GM12878 (cell line): ENCODE data around the gene SLC11A1. TPM values are rescaled to one million over a fixed set of nuclear protein-coding genes. Genes with fewer than 3 reads are reported as not detected.

Experiments used
- CREM ChIP-seq: IDR thresholded peaks from 2 replicates; pipeline ENCODE4 v1.6.1; 2014; ENCODE audit warnings: antibody characterized with exemption, low read depth
- EGR1 ChIP-seq, 2 experiments: IDR thresholded peaks; 1 replicate in 1 of 2; 2 replicates in 1 of 2; pipeline ENCODE4 v1.6.1; 2011 to 2012; ENCODE audit warnings: low read depth in 2 of 2, low read length in 2 of 2, borderline replicate concordance in 1 of 2, mild to moderate bottlenecking in 1 of 2, moderate library complexity in 1 of 2
- EZH2 ChIP-seq: IDR thresholded peaks from 2 replicates; pipeline ENCODE4 v1.6.1; 2012; ENCODE audit warnings: low read depth, mild to moderate bottlenecking, control low read depth, inconsistent platforms, low read length, borderline replicate concordance; ENCODE audit not compliant: control insufficient read depth
- FOS ChIP-seq: IDR thresholded peaks from 3 replicates; pipeline ENCODE4 v1.6.1; 2011; ENCODE audit warnings: borderline replicate concordance; ENCODE audit not compliant: insufficient read length; ENCODE audit errors: extremely low read depth
- IRF3 ChIP-seq: fragments of 450-650 bp; IDR thresholded peaks from 2 replicates; pipeline ENCODE4 v1.6.1; 2014; ENCODE audit warnings: mild to moderate bottlenecking
- KLF5 ChIP-seq: fragments of 450-650 bp; IDR thresholded peaks from 2 replicates; pipeline ENCODE4 v1.6.1; 2014; ENCODE audit warnings: mild to moderate bottlenecking; ENCODE audit not compliant: partially characterized antibody
- MEF2B ChIP-seq: fragments of 450-650 bp; IDR thresholded peaks from 2 replicates; pipeline ENCODE4 v1.6.1; 2018; ENCODE audit warnings: mild to moderate bottlenecking, moderate library complexity; ENCODE audit not compliant: partially characterized antibody, poor library complexity, severe bottlenecking
- MYC ChIP-seq: IDR thresholded peaks from 2 replicates; pipeline ENCODE4 v1.6.1; 2011; ENCODE audit warnings: mild to moderate bottlenecking, low read length, moderate library complexity, inconsistent platforms; ENCODE audit not compliant: insufficient read depth, insufficient replicate concordance, insufficient read length, severe bottlenecking
- NFIC ChIP-seq: IDR thresholded peaks from 2 replicates; pipeline ENCODE4 v1.6.1; 2012; ENCODE audit warnings: low read depth, mild to moderate bottlenecking, inconsistent platforms, low read length, moderate library complexity
- PKNOX1 ChIP-seq: fragments of 450-650 bp; IDR thresholded peaks from 2 replicates; pipeline ENCODE4 v1.6.1; 2016; ENCODE audit warnings: mild to moderate bottlenecking
- RELA ChIP-seq: fragments of 450-650 bp; IDR thresholded peaks from 2 replicates; pipeline ENCODE4 v1.8.0; 2014; ENCODE audit warnings: borderline replicate concordance; ENCODE audit not compliant: partially characterized antibody
- REST ChIP-seq: IDR thresholded peaks from 2 replicates; pipeline ENCODE4 v1.6.1; 2012; ENCODE audit warnings: mild to moderate bottlenecking, low read depth, low read length
- RUNX3 ChIP-seq: IDR thresholded peaks from 2 replicates; pipeline ENCODE4 v1.6.1; 2012; ENCODE audit warnings: low read length, inconsistent platforms
- SUPT20H ChIP-seq: IDR thresholded peaks from 2 replicates; pipeline ENCODE4 v1.6.1; 2011; ENCODE audit warnings: low read depth, mild to moderate bottlenecking, low read length, moderate library complexity, borderline replicate concordance; ENCODE audit not compliant: control insufficient read depth
- TARDBP ChIP-seq: IDR thresholded peaks from 2 replicates; pipeline ENCODE4 v1.6.1; 2016; ENCODE audit warnings: borderline replicate concordance
- TCF3 ChIP-seq: IDR thresholded peaks from 2 replicates; pipeline ENCODE4 v1.6.1; 2012; ENCODE audit warnings: low read depth, mild to moderate bottlenecking, low read length, borderline replicate concordance; ENCODE audit not compliant: insufficient read depth
- ZBED1 ChIP-seq: IDR thresholded peaks from 2 replicates; pipeline ENCODE4 v1.6.1; 2016; ENCODE audit warnings: borderline replicate concordance
- ZNF687 ChIP-seq: fragments of 450-650 bp; IDR thresholded peaks from 2 replicates; pipeline ENCODE4 v1.6.1; 2017; ENCODE audit warnings: mild to moderate bottlenecking, moderate library complexity
- polyA plus RNA-seq, 11 experiments: library from polyadenylated mRNA; depleted of rRNA in 4 of 11; unstranded in 6 of 11; stranded (reverse) in 5 of 11; fragments of >200 nt; fragmentation: Nextera tagmentation in 4 of 11; fragmentation: Illumina TruSeq in 1 of 11; extraction: Ambion mirVana in 4 of 11; extraction: Trizol in 1 of 11; gene quantifications; 1 replicate in 1 of 11; 2 replicates in 10 of 11; pipeline versions ENCODE4 v1.2.1 to v1.2.3, GENCODE V29; 2011 to 2016; ENCODE audit warnings: inconsistent platforms in 2 of 11, missing spikeins in 2 of 11, low read depth in 1 of 11
- total RNA-seq, 4 experiments: library from RNA; depleted of rRNA in 3 of 4; stranded (reverse); fragments of >200 nt in 3 of 4; fragmentation: Illumina TruSeq in 1 of 4; extraction: Trizol in 1 of 4; gene quantifications; 2 replicates each; pipeline versions ENCODE4 v1.2.1 to v1.2.3, GENCODE V29; 2013 to 2021

SLC11A1 gene
- total and polyA plus RNA-seq, 10 of the 15 experiments (the other 5 are each of a cell fraction or from before 2014, with no cell fraction given) = 0.03 to 0.38 (median 0.12) TPM

GRCh38 chr2:218398437-218399390 lies 16.6 kb downstream of the SLC11A1 start (continued):
- TF ChIP-seq ZNF687 (no peak; the same call in 1 of the 2 replicates), SUPT20H (no peak), MYC (no peak), TCF3 (0 out of 2 replicates have a peak, but pooled peaks have one; percentile 39), IRF3 (no peak), REST (no peak), RELA (no peak), NFIC (no peak), ZBED1 (no peak), RUNX3 (no peak), FOS (no peak), CREM (no peak), EZH2 (no peak), KLF5 (no peak), TARDBP (no peak), PKNOX1 (no peak), EGR1 (IDR thresholded peaks at IDR 0.05; ENCODE audit: borderline replicate concordance in 1 of 2, low read depth in 2 of 2, low read length in 2 of 2) (peak in 1 of 2 experiments; percentile 61; a peak in 1 of 3 replicates), MEF2B (no peak)
